Measurements from ENCODE around the gene KCNJ6. TPM values are rescaled to one million over a fixed set of nuclear protein-coding genes. Genes with fewer than 3 reads are reported as not detected.

The KCNJ6 gene
- total and polyA plus RNA-seq, 5 donors from 2014 or later, result not detected

DNA sequence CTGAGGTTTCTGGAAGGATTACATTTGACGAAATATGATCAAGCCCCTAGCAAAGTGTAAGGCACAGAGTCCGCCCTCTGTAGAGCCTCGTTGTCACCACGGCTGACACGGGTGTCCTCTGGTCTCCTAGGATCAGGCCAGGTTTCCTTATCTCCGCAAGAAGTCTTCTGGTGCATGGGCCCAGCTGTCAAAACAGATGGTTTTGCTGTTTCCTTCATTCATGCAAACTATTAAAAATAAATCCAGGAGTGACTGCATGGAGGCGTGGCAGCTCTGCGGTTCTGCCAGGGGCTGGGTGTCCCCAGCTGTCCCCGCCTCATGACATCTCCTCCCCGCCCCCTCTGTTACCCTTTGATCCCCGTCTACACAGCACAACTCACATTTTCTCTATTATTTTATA lies 340.7 kb downstream of the KCNJ6 start:
- peaks cover 32% of the 10 kb centered on the region for H3K27me3 Mint-ChIP-seq
- no peak overlapping the region for H3K4me3 Mint-ChIP-seq
- no peaks in the 10 kb centered on the region for H3K36me3 Mint-ChIP-seq
- peaks cover 0 to 19% (median 3%) of the 10 kb centered on the region in 7 donors for H3K9me3 Mint-ChIP-seq
- peaks cover 11 to 13% of the 10 kb centered on the region in 2 experiments for H3K9me3 ChIP-seq (ENCODE audit: control insufficient read depth in 2 of 2, low read length in 2 of 2)
- no peak overlapping the region for H3K27ac ChIP-seq (ENCODE audit: insufficient read depth, low read length, poor library complexity, severe bottlenecking)
- DNase-seq, result no peak
- ATAC-seq (ENCODE audit: low read depth in 2 of 2), result no peak
- H3K36me3 ChIP-seq (ENCODE audit: control insufficient read depth, insufficient read depth, low read length), result no peaks in the 10 kb centered on the region
- no peak overlapping the region for H3K27ac Mint-ChIP-seq
- no peaks in the 10 kb centered on the region for H3K4me1 ChIP-seq (ENCODE audit: control insufficient read depth, insufficient read depth, low read length, poor library complexity, severe bottlenecking)
- H3K27me3 ChIP-seq (ENCODE audit: control insufficient read depth, insufficient read depth, low read length), result no peaks in the 10 kb centered on the region
- H3K4me1 Mint-ChIP-seq, result no peaks in the 10 kb centered on the region
- no peak overlapping the region for H3K4me3 ChIP-seq (ENCODE audit: low read depth, low read length)

DNA sequence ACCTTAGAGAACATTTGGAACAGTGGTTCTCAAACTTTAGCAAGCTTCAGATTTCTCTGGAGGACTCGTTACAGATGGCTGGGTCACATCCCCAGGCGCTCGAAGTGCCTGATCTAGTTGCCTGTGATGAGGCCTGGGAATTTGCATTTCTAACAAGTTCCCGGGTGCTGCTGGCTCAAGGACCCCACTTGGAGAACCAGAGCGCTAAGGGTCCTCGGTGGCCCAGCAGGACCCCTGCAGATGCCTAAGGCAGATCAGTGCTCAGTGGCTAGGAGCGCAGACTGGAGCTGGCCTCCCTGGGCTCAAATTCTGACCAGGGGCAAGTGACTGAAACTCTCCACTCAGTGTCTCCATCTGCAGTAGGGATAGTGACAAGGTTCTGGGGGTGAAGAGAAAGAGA lies 341.5 kb downstream of the KCNJ6 start:
- Histone ChIP-seq H3K27ac (ENCODE audit: insufficient read depth, low read length, poor library complexity, severe bottlenecking) (no peak overlapping the region), H3K36me3 (ENCODE audit: control insufficient read depth, insufficient read depth, low read length) (no peaks in the 10 kb centered on the region), H3K9me3 (ENCODE audit: control insufficient read depth in 2 of 2, low read length in 2 of 2) (peaks cover 11 to 13% of the 10 kb centered on the region in 2 experiments), H3K4me3 (ENCODE audit: low read depth, low read length) (no peak overlapping the region), H3K4me1 (ENCODE audit: control insufficient read depth, insufficient read depth, low read length, poor library complexity, severe bottlenecking) (no peaks in the 10 kb centered on the region), H3K27me3 (ENCODE audit: control insufficient read depth, insufficient read depth, low read length) (peaks cover 3% of the 10 kb centered on the region)
- Mint-ChIP-seq H3K4me3 (no peak overlapping the region), H3K27ac (no peak overlapping the region), H3K27me3 (peaks cover 24% of the 10 kb centered on the region), H3K4me1 (no peaks in the 10 kb centered on the region), H3K9me3 (peaks cover 0 to 17% (median 3%) of the 10 kb centered on the region in 7 donors), H3K36me3 (no peaks in the 10 kb centered on the region)
- DNase-seq, result no peak
- ATAC-seq (ENCODE audit: low read depth in 2 of 2), result no peak

DNA sequence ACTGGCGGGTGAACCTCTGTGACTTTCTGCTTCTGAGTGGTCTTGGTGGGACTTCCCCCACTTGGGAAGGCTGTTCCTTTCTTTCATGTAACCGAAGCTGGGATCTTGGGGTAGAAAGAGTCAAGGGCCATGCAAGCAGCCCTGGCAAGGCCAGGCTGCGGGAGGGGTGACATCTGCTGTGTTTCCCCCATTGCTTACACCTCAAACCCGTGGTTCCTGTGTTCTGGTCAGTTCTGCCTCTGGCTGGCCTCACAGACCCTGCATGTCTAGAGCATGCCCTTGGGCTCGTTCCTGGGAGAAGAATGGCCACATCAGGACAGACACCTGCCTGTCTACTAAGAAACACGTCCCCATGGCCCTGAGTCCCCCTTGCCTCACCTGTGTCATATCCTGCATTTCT lies 341.9 kb downstream of the KCNJ6 start:
- H3K27ac Mint-ChIP-seq, result no peak overlapping the region
- H3K4me3 Mint-ChIP-seq, result peak overlapping the region in 1 of 4 donors; percentile 69
- Histone ChIP-seq H3K4me1 (ENCODE audit: control insufficient read depth, insufficient read depth, low read length, poor library complexity, severe bottlenecking) (no peaks in the 10 kb centered on the region), H3K27me3 (ENCODE audit: control insufficient read depth, insufficient read depth, low read length) (peaks cover 3% of the 10 kb centered on the region), H3K4me3 (ENCODE audit: low read depth, low read length) (no peak overlapping the region), H3K27ac (ENCODE audit: insufficient read depth, low read length, poor library complexity, severe bottlenecking) (no peak overlapping the region), H3K9me3 (ENCODE audit: control insufficient read depth in 2 of 2, low read length in 2 of 2) (peaks cover 8 to 13% of the 10 kb centered on the region in 2 experiments), H3K36me3 (ENCODE audit: control insufficient read depth, insufficient read depth, low read length) (no peaks in the 10 kb centered on the region)
- no peak for ATAC-seq (ENCODE audit: low read depth in 2 of 2)
- no peaks in the 10 kb centered on the region for H3K36me3 Mint-ChIP-seq
- H3K4me1 Mint-ChIP-seq, result no peaks in the 10 kb centered on the region
- DNase-seq, result no peak
- peaks cover 0 to 13% (median 2%) of the 10 kb centered on the region in 7 donors for H3K9me3 Mint-ChIP-seq
- peaks cover 23% of the 10 kb centered on the region for H3K27me3 Mint-ChIP-seq

DNA sequence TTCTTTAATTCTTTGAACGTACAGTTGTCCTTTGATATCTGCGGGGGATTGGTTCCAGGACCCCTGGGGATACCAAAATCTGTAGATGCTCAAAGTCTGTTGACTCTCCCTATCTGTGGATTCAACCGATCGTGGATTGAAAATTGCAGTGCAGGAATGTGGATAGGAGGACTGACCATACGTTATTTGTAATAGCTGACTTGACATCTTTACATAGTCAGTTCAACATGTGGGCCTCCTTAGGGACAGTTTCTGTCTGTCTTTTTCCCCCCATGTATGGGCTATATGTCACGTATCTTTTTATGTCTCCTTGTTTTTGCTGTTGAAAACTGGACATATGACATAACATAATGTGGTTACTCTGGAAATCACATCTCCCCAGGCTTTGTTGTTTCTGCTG lies 344.8 kb downstream of the KCNJ6 start:
- H3K9me3 Mint-ChIP-seq, result no peaks in the 10 kb centered on the region
- H3K4me1 Mint-ChIP-seq, result no peaks in the 10 kb centered on the region
- H3K36me3 Mint-ChIP-seq, result no peaks in the 10 kb centered on the region
- ATAC-seq (ENCODE audit: low read depth in 2 of 2), result no peak
- Histone ChIP-seq H3K36me3 (ENCODE audit: control insufficient read depth, insufficient read depth, low read length) (no peaks in the 10 kb centered on the region), H3K4me1 (ENCODE audit: control insufficient read depth, insufficient read depth, low read length, poor library complexity, severe bottlenecking) (no peaks in the 10 kb centered on the region), H3K27me3 (ENCODE audit: control insufficient read depth, insufficient read depth, low read length) (peaks cover 3% of the 10 kb centered on the region), H3K4me3 (ENCODE audit: low read depth, low read length) (no peak overlapping the region), H3K9me3 (ENCODE audit: control insufficient read depth in 2 of 2, low read length in 2 of 2) (no peaks in the 10 kb centered on the region), H3K27ac (ENCODE audit: insufficient read depth, low read length, poor library complexity, severe bottlenecking) (no peak overlapping the region)
- H3K27ac Mint-ChIP-seq, result no peak overlapping the region
- peaks cover 21% of the 10 kb centered on the region for H3K27me3 Mint-ChIP-seq
- DNase-seq, result no peak
- H3K4me3 Mint-ChIP-seq, result no peak overlapping the region

DNA sequence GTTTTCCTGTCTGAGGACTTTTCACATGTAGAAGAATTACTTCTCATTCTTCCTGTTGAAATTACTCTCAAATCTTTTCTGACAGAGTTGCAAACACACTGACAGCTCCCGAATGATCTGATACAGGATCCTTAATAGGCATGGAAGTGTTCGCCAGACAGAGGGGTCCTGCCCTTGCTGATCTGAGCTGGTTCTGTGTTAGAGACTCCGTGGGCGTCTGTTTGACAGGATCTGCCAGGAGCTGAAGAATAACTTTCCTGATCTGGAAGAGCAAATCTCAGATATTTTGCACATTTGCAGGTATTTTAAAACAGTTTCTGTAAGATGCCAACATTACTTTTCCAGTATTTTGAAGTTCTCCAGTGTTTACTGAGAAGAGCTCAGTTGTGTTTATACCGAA lies 347.3 kb downstream of the KCNJ6 start:
- H3K4me3 ChIP-seq (ENCODE audit: low read depth, low read length), result no peak overlapping the region

DNA sequence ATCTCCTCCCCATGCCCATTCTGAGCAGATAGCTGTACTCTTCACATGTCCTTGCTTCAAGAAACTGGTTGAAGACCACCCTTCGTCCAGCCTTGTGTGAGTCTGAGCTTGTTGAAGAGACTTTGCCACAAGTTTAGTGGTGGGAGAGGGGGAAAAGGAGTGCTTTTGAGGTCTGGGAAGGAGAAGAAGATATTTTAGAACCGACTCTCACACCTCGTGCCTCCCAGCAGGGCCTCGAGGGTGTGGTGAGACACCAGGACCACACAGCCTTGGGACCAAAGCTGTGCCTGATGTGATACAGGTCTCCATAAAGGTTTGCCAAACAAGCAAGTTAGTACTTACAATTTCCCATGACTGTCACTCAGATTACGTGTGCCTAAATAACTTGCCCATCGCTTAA lies 347.8 kb downstream of the KCNJ6 start:
- Mint-ChIP-seq H3K27me3 (peaks cover 25% of the 10 kb centered on the region), H3K4me3 (no peak overlapping the region), H3K4me1 (peaks cover 0 to 16% (median 9%) of the 10 kb centered on the region in 4 donors), H3K36me3 (no peaks in the 10 kb centered on the region), H3K9me3 (no peaks in the 10 kb centered on the region), H3K27ac (no peak overlapping the region)
- H3K9me3 ChIP-seq (ENCODE audit: control insufficient read depth in 2 of 2, low read length in 2 of 2), result no peaks in the 10 kb centered on the region
- no peak overlapping the region for H3K27ac ChIP-seq (ENCODE audit: insufficient read depth, low read length, poor library complexity, severe bottlenecking)
- H3K4me3 ChIP-seq (ENCODE audit: low read depth, low read length), result no peak overlapping the region
- no peaks in the 10 kb centered on the region for H3K36me3 ChIP-seq (ENCODE audit: control insufficient read depth, insufficient read depth, low read length)
- no peak for ATAC-seq (ENCODE audit: low read depth in 2 of 2)
- H3K27me3 ChIP-seq (ENCODE audit: control insufficient read depth, insufficient read depth, low read length), result peaks cover 3% of the 10 kb centered on the region
- peaks cover 9% of the 10 kb centered on the region for H3K4me1 ChIP-seq (ENCODE audit: control insufficient read depth, insufficient read depth, low read length, poor library complexity, severe bottlenecking)
- DNase-seq, result no peak

More for the DNA sequence above, 347.3 kb downstream of the KCNJ6 start:
- Histone ChIP-seq H3K4me1 (ENCODE audit: control insufficient read depth, insufficient read depth, low read length, poor library complexity, severe bottlenecking) (peaks cover 8% of the 10 kb centered on the region), H3K27ac (ENCODE audit: insufficient read depth, low read length, poor library complexity, severe bottlenecking) (no peak overlapping the region), H3K36me3 (ENCODE audit: control insufficient read depth, insufficient read depth, low read length) (no peaks in the 10 kb centered on the region), H3K9me3 (ENCODE audit: control insufficient read depth in 2 of 2, low read length in 2 of 2) (no peaks in the 10 kb centered on the region), H3K27me3 (ENCODE audit: control insufficient read depth, insufficient read depth, low read length) (peaks cover 3% of the 10 kb centered on the region)
- H3K9me3 Mint-ChIP-seq, result no peaks in the 10 kb centered on the region
- peaks cover 24% of the 10 kb centered on the region for H3K27me3 Mint-ChIP-seq
- no peak overlapping the region for H3K4me3 Mint-ChIP-seq
- H3K4me1 Mint-ChIP-seq, result peaks cover 0 to 16% (median 8%) of the 10 kb centered on the region in 4 donors
- ATAC-seq (ENCODE audit: low read depth in 2 of 2), result no peak
- DNase-seq, result no peak
- no peaks in the 10 kb centered on the region for H3K36me3 Mint-ChIP-seq
- no peak overlapping the region for H3K27ac Mint-ChIP-seq

DNA sequence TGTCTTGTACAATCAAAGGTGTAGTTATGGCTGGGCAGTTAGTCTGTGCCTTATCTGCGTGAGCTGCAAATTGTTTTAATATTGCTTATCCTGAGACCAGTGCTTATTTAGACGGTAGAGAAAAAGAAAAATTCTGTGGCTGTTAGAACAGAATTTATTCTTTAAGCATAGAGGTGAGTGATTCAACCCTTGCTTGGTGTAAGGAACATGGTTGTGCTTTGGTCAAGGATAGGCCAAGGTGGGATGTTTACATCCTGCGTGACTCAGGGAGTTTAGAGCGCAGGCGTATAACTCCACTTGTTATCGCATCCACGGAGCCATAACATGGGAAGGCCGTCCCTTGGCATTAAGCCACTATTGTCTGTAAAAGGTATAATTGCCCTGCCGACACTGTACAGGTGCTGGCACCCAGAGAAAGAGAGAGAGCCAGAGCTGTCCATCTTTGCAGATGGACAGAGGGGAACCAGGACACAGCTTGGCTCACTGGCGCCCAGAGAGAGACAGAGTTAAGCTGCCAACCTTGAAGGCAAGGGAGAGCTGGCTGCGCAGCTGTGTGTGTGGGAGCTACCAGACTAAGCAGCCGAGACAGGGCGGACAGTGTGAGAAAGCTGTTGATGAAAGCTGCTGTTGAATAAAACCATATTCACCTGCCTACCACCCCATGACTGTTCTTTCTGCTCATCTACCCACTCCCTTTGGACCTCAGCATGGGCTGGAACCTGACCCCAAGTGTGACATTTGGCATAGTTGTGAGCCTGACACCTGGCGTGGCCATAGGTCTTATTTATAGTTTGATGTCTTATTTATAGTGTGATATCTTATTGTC lies 349.3 kb downstream of the KCNJ6 start:
- H3K27ac Mint-ChIP-seq, result peak overlapping the region in 1 of 3 donors; percentile 64
- peaks cover 20% of the 10 kb centered on the region for H3K27me3 Mint-ChIP-seq

More for the DNA sequence above, 349.3 kb downstream of the KCNJ6 start:
- H3K36me3 Mint-ChIP-seq, result no peaks in the 10 kb centered on the region
- no peaks in the 10 kb centered on the region for H3K9me3 Mint-ChIP-seq
- peak overlapping the region in 1 of 4 donors; percentile 91 for H3K4me3 Mint-ChIP-seq
- peaks cover 0 to 23% (median 10%) of the 10 kb centered on the region in 4 donors for H3K4me1 Mint-ChIP-seq
- Histone ChIP-seq H3K27me3 (ENCODE audit: control insufficient read depth, insufficient read depth, low read length) (peaks cover 3% of the 10 kb centered on the region), H3K27ac (ENCODE audit: insufficient read depth, low read length, poor library complexity, severe bottlenecking) (no peak overlapping the region), H3K4me1 (ENCODE audit: control insufficient read depth, insufficient read depth, low read length, poor library complexity, severe bottlenecking) (peaks cover 14% of the 10 kb centered on the region), H3K36me3 (ENCODE audit: control insufficient read depth, insufficient read depth, low read length) (no peaks in the 10 kb centered on the region), H3K9me3 (ENCODE audit: control insufficient read depth in 2 of 2, low read length in 2 of 2) (no peaks in the 10 kb centered on the region), H3K4me3 (ENCODE audit: low read depth, low read length) (no peak overlapping the region)
- DNase-seq (no peak), ATAC-seq (ENCODE audit: low read depth in 2 of 2) (no peak)

All from CD4-positive, CD25-positive, alpha-beta regulatory T cell (primary cell).